ENCODE data around the gene SBF2.

GRCh38 chr11:9823439-9823838, 470.6 kb downstream of the SBF2 start:
- no peak for TF ChIP-seq CTCF (IDR thresholded peaks at IDR 0.05)
- TF ChIP-seq POLR2A (IDR thresholded peaks at IDR 0.05): no peak
- TF ChIP-seq POLR2AphosphoS5 (IDR thresholded peaks at IDR 0.05): no peak
- TF ChIP-seq EP300 (IDR thresholded peaks at IDR 0.05): no peak
